HG02970 (cell line): ENCODE results near the gene GLS.
"Not testable (repeated sequence)": the region's sequence is repeated elsewhere in the genome, so short reads cannot be mapped to it uniquely, and the experiment has no call there.

ENCODE experiments used
- ATAC-seq: cut with Tn5 transposase; IDR thresholded peaks from one replicate; pipeline ENCODE4 v1.9.1; 2021; ENCODE audit warnings: mild to moderate bottlenecking, moderate library complexity, moderate number of reproducible peaks; ENCODE audit not compliant: unreplicated experiment, low FRiP score

Gene GLS

GRCh38 chr2:190882411-190882766 is 1.8 kb downstream of the GLS start:
- ATAC-seq: no peak

DNA sequence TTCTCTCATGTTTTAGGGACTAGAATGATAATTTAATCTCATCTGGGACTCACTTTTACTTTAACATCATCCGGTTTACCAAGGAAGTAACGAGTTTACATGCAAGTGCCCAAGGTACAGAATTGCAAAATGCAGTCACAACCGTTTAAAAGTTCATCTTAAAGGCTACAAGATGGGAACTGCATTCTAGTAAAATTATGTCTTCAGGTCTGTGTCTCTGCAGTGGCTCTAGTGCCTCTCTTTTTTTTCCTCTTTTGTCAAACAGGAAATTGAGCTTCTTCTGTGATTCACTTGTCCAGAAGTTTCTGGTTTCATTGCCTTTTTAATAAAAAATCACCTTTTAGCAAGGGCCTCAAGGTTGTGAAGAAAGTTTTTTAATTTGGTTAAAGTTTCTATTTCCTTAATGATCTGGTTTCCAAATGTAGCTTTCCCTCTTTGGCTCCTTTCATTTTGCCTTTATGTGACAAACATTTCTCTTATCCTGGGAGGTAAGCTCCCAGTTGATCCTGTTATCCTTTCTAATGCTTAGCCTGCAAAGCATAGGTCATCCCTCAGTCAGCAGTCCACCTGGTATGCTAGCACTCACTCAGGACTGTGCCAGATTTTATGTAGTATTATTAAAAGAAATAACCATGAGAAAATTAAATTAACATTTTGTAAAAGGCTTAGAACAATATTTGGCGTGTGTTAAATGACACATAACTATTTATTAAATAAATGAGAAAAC is 2.4 kb downstream of the GLS start:
- ATAC-seq: no peak

- not testable (repeated sequence) for ATAC-seq
Observed at GRCh38 chr2:190885844-190886243, 5.2 kb downstream of the GLS start.

- ATAC-seq: no peak
Observed at GRCh38 chr2:190887089-190887488, 6.5 kb downstream of the GLS start.

DNA sequence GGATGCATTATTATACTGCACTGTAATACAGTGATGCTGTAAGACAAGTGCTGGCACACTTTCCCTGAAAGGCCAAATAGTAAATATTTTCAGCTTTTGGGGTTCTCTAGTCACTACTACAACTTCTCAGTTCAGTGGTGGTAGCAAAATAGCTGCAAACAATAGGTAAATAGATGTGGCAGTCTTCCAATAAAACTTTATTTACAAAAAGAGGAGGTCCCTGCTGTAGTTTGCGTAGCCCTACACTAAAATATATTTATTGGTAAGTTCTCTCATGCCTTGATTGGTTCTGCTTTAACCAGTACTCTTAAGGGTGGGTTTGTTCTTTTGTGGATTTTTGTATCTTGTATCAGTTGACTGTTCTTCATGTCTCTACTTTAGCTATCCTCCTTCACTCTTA is 7.8 kb downstream of the GLS start:
- ATAC-seq: no peak

GRCh38 chr2:190889175-190889943 is 8.7 kb downstream of the GLS start:
- ATAC-seq: no peak

GRCh38 chr2:190891372-190891771 is 10.8 kb downstream of the GLS start:
- ATAC-seq: no peak

GRCh38 chr2:190891889-190892288 is 11.3 kb downstream of the GLS start:
- ATAC-seq: no peak

- ATAC-seq: no peak
Observed at GRCh38 chr2:190893157-190893556, 12.5 kb downstream of the GLS start.

DNA sequence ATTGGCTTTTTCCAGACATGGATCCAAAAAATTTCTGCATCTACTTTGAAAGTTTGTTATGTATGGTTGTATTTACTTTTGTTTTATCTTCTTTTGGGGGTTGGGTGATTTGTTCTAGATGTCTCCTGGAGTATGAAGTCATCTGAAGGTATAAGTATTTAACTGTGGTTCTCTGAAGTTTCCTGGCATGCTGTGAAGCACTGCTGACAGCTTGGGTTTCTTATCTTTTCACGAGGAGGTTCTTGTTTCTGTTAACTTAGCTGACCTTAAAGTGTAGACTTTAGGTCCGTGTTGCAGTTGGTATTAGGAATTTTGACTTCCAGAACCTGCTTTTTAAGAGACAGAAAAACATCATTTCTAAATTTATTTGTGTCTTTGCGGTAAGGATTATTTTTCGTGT is 15.9 kb downstream of the GLS start:
- no peak for ATAC-seq

- ATAC-seq: no peak
Observed at GRCh38 chr2:190903693-190904450, 23.3 kb downstream of the GLS start.

DNA sequence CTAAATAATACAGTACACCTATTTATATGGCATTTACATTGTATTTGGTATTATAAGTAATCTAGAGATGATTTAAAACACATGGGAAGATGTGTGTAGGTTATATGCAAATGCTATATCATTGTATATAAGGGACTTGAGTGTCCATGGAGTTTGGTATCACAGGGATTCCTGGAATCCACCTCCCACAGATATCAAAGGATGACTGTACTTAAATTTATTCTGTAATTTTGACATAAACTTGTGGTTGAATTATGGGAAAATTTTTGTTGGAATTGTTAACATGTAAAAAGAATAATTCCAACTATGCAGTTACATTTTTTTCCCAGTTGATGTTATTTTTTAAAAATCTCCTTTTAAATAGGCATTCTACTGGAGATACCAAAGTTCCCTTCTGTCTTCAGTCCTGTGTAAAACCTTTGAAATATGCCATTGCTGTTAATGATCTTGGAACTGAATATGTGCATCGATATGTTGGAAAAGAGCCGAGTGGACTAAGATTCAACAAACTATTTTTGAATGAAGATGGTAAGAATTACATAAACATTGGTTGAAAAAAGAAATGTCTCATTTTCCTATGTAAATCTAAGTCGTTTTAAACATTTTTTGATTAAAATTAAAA is 24.1 kb downstream of the GLS start:
- ATAC-seq: no peak

GRCh38 chr2:190908532-190908931 is 27.9 kb downstream of the GLS start:
- ATAC-seq: no peak

GRCh38 chr2:190909680-190910079 is 29.1 kb downstream of the GLS start:
- no peak for ATAC-seq

DNA sequence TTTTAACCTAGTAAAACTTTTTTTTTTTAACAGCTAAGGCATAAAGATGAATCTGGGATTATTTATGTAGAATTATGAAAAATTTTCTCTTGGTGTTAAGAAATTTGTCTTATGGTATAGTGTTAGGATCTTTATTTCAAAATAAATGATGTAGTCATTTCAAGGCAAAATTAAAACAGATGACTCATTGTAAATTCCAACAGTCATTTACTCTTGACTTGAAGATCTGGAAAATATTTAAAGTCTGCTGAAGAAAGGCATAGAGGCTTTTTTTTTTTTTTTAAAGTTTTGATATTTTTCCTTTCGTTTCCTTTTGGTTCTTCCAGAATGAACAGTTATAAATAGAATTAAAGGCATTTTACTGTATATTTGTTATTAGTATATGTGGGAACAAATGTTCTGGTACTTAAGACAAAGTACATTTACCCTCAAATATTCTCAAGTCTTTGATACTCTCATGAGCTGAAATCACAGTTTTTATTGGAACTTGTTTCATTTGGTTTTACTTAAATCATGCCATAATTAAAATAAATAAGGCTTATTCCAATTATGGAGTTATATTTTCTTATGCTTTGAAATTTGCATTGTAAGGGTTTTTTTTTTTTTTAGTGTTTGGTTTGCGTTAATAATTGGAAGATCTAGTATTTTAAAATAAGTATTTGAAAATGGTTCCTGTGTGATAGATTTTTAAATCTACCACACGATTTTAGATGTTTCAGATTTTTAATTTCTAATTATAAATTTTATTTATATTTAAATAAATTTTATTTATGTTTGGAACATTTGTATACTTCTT is 29.9 kb downstream of the GLS start:
- ATAC-seq: no peak

- peak; percentile 87 for ATAC-seq
Observed at GRCh38 chr2:190911813-190912212, 31.2 kb downstream of the GLS start.

DNA sequence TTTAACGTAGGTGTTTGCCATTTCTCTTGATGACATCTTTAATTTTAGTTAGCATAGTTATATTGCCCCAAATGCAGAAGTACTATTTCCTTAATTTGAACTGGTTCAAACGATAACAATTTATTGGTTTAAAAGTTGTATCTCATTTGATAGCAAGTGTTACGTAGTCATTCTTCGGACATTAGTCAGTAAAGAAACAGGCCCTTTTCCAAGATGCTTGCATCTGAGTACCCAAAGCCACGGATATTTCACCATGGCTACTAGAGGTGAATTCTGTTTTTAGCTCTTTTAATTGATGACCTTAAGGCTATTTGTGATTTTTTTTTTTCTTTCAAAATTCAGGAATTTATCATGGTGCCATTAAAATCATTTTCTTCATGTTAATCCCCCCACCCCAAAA is 32.1 kb downstream of the GLS start:
- ATAC-seq: no peak

- no peak for ATAC-seq
Observed at GRCh38 chr2:190913725-190914124, 33.1 kb downstream of the GLS start.

- no peak for ATAC-seq
Observed at GRCh38 chr2:190916829-190917228, 36.2 kb downstream of the GLS start.

DNA sequence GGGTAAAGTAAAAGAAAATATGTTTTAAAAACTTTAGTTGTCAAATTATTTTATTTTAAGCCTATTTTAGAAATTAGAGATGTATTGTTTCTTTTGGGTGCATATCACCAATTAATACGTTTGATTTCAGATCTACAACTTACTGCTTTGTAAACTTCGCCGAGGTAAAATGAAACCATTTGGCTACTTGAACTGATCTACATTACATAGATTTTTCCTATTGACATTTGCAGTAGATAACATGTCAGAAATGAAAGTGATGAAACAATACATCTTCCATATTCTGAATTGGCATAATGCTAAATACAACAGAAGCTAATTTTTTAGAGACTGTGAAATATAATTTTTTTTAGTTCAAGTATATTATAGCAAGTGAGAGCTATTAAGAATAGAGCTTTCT is 39.5 kb downstream of the GLS start:
- no peak for ATAC-seq
